OCI-LY1 (cell line): ENCODE results near the gene OR1F1.

Experiments
- CTCF ChIP-seq: fragments of 200-600 bp; sonication (generic), shearing (Covaris generic); IDR thresholded peaks from 2 replicates; pipeline ENCODE4 v1.5.1; 2017; ENCODE audit warnings: mild to moderate bottlenecking, antibody characterized with exemption, low read length, moderate library complexity, mixed read lengths
- EZH2 ChIP-seq: fragments of 200-600 bp; sonication (generic), shearing (Covaris generic); IDR thresholded peaks from 2 replicates; pipeline ENCODE4 v1.8.0; 2017; ENCODE audit warnings: borderline replicate concordance, mixed run types, mild to moderate bottlenecking, antibody characterized with exemption, low read length, moderate library complexity, mixed read lengths

- TF ChIP-seq CTCF (no peak), EZH2 (no peak)
Measured at GRCh38 chr16:3215601-3216262, 27.7 kb downstream of the OR1F1 start.
